ENCODE data around the gene MAP4K4.

Gene MAP4K4

GRCh38 chr2:101697124-101698013 lies at the start of gene MAP4K4:
MAP4K4 (plus strand) TSS chr2:101697707; CDS start chr2:101698081, 374 bp downstream.
- H3K36me3 ChIP-seq = peaks cover 12% of the 10 kb centered on the region
- TF ChIP-seq CTCF (IDR thresholded peaks at IDR 0.05) = peak; percentile 54
- peaks cover 61 to 63% of the 10 kb centered on the region in 2 experiments for H3K4me1 ChIP-seq (ENCODE audit: control insufficient read depth in 1 of 2, insufficient read depth in 1 of 2, low read depth in 1 of 2, low read length in 1 of 2)
- peak within 1 kb of the TSS; percentile 77 to 100 for H3K4me3 ChIP-seq (ENCODE audit: low read depth in 1 of 2, low read length in 1 of 2)
- peak within 1 kb of the TSS; percentile 89 for H3K27ac ChIP-seq
- H3K27me3 ChIP-seq = peaks cover 23% of the 10 kb centered on the region
- no peaks in the 10 kb centered on the region for H3K9me3 ChIP-seq

- Histone ChIP-seq H3K36me3 (no peaks in the 10 kb centered on the region), H3K9me3 (no peaks in the 10 kb centered on the region)
- no peak for TF ChIP-seq CTCF (IDR thresholded peaks at IDR 0.05)
Observed at GRCh38 chr2:101653469-101653868, 44.0 kb upstream of the MAP4K4 start.

GRCh38 chr2:101655702-101656422 lies 41.6 kb upstream of the MAP4K4 start:
- TF ChIP-seq CTCF (IDR thresholded peaks at IDR 0.05) = no peak
- H3K27ac ChIP-seq = no peak overlapping the region
- no peak overlapping the region for H3K4me3 ChIP-seq (ENCODE audit: low read depth in 1 of 2, low read length in 1 of 2)

More at GRCh38 chr2:101653469-101653868, 44.0 kb upstream of the MAP4K4 start:
- H3K4me1 ChIP-seq (ENCODE audit: control insufficient read depth in 1 of 2, insufficient read depth in 1 of 2, low read depth in 1 of 2, low read length in 1 of 2) = no peaks in the 10 kb centered on the region
- no peaks in the 10 kb centered on the region for H3K27me3 ChIP-seq
- H3K4me3 ChIP-seq (ENCODE audit: low read depth in 1 of 2, low read length in 1 of 2) = no peak overlapping the region
- H3K27ac ChIP-seq = no peak overlapping the region

GRCh38 chr2:101657787-101658186 lies 39.7 kb upstream of the MAP4K4 start:
- H3K27me3 ChIP-seq = no peaks in the 10 kb centered on the region
- H3K36me3 ChIP-seq = no peaks in the 10 kb centered on the region
- H3K27ac ChIP-seq = no peak overlapping the region
- no peak overlapping the region for H3K4me3 ChIP-seq (ENCODE audit: low read depth in 1 of 2, low read length in 1 of 2)
- TF ChIP-seq CTCF (IDR thresholded peaks at IDR 0.05) = no peak
- H3K4me1 ChIP-seq (ENCODE audit: control insufficient read depth in 1 of 2, insufficient read depth in 1 of 2, low read depth in 1 of 2, low read length in 1 of 2) = no peaks in the 10 kb centered on the region
- H3K9me3 ChIP-seq = no peaks in the 10 kb centered on the region

More at GRCh38 chr2:101655702-101656422, 41.6 kb upstream of the MAP4K4 start:
- H3K9me3 ChIP-seq = no peaks in the 10 kb centered on the region
- no peaks in the 10 kb centered on the region for H3K27me3 ChIP-seq
- no peaks in the 10 kb centered on the region for H3K36me3 ChIP-seq
- H3K4me1 ChIP-seq (ENCODE audit: control insufficient read depth in 1 of 2, insufficient read depth in 1 of 2, low read depth in 1 of 2, low read length in 1 of 2) = no peaks in the 10 kb centered on the region

- H3K27me3 ChIP-seq = no peaks in the 10 kb centered on the region
- no peaks in the 10 kb centered on the region for H3K4me1 ChIP-seq (ENCODE audit: control insufficient read depth in 1 of 2, insufficient read depth in 1 of 2, low read depth in 1 of 2, low read length in 1 of 2)
- no peak for TF ChIP-seq CTCF (IDR thresholded peaks at IDR 0.05)
- no peaks in the 10 kb centered on the region for H3K36me3 ChIP-seq
- H3K27ac ChIP-seq = no peak overlapping the region
- H3K9me3 ChIP-seq = no peaks in the 10 kb centered on the region
- no peak overlapping the region for H3K4me3 ChIP-seq (ENCODE audit: low read depth in 1 of 2, low read length in 1 of 2)
Observed at GRCh38 chr2:101658387-101658786, 39.1 kb upstream of the MAP4K4 start.

Data from neutrophil (primary cell).